ENCODE results near the gene SAT2.

The SAT2 gene

DNA sequence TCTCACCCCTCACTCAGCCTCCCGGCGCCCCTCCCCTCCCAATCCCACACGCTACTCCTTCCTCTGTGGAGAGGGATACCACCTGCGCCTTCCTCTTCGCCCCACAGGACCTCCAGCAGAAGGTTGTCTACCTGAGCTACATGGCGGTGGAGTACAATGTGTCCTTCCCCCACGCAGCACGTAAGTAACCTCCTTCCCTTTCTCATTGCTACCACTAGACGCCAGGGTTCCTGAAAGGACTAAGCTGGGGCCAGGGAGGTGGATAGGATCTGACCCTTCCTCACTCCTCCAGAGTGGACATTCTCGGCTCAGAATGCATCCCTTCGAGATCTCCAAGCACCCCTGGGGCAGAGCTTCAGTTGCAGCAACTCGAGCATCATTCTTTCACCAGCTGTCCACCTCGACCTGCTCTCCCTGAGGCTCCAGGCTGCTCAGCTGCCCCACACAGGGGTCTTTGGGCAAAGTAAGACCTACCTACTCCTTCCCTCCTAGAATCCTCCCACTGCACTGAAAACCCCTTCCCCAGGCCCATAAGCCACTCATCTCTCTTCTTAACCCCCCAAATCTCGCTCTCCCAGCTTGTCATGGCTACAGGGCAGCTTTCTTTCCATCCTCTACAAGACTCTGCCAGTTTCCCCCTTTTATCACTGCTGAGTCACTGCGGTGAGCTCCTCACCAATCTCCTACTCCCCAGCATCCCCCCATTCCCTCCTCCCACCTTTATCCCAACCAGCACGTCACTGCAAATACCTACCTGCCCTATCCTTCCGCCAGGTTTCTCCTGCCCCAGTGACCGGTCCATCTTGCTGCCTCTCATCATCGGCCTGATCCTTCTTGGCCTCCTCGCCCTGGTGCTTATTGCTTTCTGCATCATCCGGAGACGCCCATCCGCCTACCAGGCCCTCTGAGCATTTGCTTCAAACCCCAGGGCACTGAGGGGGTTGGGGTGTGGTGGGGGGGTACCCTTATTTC, 46.7 kb downstream of the SAT2 start:
- in situ Hi-C loops (cut with MboI; ENCODE audit: low sequenced_read_pairs, unreplicated experiment) = no loop called here
- DNase-seq (ENCODE audit: low spot score) = no peak
- TF ChIP-seq, protein P1, sequence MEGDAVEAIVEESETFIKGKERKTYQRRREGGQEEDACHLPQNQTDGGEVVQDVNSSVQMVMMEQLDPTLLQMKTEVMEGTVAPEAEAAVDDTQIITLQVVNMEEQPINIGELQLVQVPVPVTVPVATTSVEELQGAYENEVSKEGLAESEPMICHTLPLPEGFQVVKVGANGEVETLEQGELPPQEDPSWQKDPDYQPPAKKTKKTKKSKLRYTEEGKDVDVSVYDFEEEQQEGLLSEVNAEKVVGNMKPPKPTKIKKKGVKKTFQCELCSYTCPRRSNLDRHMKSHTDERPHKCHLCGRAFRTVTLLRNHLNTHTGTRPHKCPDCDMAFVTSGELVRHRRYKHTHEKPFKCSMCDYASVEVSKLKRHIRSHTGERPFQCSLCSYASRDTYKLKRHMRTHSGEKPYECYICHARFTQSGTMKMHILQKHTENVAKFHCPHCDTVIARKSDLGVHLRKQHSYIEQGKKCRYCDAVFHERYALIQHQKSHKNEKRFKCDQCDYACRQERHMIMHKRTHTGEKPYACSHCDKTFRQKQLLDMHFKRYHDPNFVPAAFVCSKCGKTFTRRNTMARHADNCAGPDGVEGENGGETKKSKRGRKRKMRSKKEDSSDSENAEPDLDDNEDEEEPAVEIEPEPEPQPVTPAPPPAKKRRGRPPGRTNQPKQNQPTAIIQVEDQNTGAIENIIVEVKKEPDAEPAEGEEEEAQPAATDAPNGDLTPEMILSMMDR (IDR thresholded peaks at IDR 0.05; ENCODE audit: borderline replicate concordance, control extremely low read depth, extremely low read depth, insufficient read depth, missing control alignments) = no peak

DNA sequence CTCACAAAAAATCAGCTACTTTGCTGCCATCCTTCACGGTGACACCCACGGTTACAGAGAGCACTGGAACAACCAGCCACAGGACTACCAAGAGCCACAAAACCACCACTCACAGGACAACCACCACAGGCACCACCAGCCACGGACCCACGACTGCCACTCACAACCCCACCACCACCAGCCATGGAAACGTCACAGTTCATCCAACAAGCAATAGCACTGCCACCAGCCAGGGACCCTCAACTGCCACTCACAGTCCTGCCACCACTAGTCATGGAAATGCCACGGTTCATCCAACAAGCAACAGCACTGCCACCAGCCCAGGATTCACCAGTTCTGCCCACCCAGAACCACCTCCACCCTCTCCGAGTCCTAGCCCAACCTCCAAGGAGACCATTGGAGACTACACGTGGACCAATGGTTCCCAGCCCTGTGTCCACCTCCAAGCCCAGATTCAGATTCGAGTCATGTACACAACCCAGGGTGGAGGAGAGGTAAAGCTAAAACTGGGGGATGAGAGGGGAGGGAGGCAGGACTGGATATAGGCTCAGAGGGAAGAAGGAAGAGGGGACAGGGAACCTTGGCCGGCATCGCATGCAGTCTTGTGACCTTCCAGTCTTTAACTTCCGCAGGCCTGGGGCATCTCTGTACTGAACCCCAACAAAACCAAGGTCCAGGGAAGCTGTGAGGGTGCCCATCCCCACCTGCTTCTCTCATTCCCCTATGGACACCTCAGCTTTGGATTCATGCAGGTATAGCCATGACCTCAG, 47.6 kb downstream of the SAT2 start:
- DNase-seq (ENCODE audit: low spot score) = no peak
- in situ Hi-C loops (cut with MboI; ENCODE audit: low sequenced_read_pairs, unreplicated experiment) = no loop called here
- TF ChIP-seq, protein P1 (IDR thresholded peaks at IDR 0.05; ENCODE audit: borderline replicate concordance, control extremely low read depth, extremely low read depth, insufficient read depth, missing control alignments) = no peak

DNA sequence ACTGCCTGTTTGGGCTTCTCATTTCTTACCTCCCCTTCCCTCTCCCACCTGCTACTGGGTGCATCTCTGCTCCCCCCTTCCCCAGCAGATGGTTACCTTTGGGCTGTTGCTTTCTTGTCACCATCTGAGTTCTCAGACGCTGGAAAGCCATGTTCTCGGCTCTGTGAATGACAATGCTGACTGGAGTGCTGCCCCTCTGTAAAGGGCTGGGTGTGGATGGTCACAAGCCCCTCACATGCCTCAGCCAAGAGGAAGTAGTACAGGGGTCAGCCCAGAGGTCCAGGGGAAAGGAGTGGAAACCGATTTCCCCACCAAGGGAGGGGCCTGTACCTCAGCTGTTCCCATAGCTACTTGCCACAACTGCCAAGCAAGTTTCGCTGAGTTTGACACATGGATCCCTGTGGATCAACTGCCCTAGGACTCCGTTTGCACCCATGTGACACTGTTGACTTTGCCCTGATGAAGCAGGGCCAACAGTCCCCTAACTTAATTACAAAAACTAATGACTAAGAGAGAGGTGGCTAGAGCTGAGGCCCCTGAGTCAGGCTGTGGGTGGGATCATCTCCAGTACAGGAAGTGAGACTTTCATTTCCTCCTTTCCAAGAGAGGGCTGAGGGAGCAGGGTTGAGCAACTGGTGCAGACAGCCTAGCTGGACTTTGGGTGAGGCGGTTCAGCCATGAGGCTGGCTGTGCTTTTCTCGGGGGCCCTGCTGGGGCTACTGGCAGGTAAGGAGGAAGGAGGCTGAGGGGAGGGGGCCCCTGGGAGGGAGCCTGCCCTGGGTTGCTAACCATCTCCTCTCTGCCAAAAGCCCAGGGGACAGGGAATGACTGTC, 48.4 kb downstream of the SAT2 start, which contains the start of gene CD68:
TSS of gene CD68 (plus strand) at position 638 of the 833 bp plus-strand sequence. CDS start at position 678, 40 bp downstream.
- TF ChIP-seq, protein P1 (IDR thresholded peaks at IDR 0.05; ENCODE audit: borderline replicate concordance, control extremely low read depth, extremely low read depth, insufficient read depth, missing control alignments) = no peak
- peak; percentile 82 for DNase-seq (ENCODE audit: low spot score)
- in situ Hi-C loops (cut with MboI; ENCODE audit: low sequenced_read_pairs, unreplicated experiment) = no loop called here

DNA sequence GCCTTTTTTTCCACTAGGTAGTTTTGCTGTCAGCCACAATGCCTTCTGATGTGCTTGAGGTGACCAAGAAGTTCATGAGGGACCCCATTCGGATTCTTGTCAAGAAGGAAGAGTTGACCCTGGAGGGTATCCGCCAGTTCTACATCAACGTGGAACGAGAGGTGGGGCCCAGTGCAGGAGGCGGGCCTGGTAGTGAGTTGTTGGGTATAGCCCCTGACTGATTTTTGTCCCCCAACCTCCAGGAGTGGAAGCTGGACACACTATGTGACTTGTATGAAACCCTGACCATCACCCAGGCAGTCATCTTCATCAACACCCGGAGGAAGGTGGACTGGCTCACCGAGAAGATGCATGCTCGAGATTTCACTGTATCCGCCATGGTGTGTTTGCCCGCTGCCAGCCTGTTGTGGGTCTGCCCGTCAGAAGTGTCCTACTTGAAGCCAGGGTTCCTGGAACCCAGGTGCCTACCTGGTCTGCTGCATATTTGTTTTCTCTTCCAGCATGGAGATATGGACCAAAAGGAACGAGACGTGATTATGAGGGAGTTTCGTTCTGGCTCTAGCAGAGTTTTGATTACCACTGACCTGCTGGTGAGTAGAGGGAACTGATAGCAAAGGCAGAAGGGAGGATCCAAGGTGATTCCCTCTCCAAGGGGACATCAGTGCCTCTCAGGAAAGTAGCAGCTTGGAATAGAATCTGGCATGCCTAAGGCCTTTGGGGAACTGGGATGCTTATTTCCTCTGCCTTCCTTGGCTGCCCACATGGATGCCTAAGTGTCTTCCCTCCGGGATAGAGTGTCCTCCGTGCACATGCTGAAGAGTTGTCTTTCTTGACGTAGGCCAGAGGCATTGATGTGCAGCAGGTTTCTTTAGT, 50.1 kb downstream of the SAT2 start:
- DNase-seq (ENCODE audit: low spot score) = no peak
- TF ChIP-seq, protein P1 (IDR thresholded peaks at IDR 0.05; ENCODE audit: borderline replicate concordance, control extremely low read depth, extremely low read depth, insufficient read depth, missing control alignments) = no peak
- in situ Hi-C loops (cut with MboI; ENCODE audit: low sequenced_read_pairs, unreplicated experiment) = no loop called here

DNA sequence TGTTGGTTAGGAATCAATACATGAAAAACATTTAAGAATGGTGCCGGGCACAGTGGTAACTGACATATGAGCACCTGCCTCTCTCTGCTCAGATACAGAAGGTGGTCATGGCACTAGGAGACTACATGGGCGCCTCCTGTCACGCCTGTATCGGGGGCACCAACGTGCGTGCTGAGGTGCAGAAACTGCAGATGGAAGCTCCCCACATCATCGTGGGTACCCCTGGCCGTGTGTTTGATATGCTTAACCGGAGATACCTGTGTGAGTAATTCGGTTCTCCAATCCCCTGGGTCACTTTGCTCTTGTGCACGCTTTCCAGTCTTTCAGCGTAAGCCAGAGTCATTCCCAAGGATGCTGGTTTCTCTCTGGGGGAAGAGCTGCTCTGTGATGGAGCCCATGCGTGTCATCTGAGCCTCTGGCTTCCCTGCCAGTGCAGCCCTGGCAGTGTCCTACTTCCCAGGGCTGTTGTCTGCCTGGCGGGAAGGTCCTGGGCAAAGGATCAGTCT, 51.1 kb downstream of the SAT2 start:
- in situ Hi-C loops (cut with MboI; ENCODE audit: low sequenced_read_pairs, unreplicated experiment) = no loop called here
- TF ChIP-seq, protein P1 (IDR thresholded peaks at IDR 0.05; ENCODE audit: borderline replicate concordance, control extremely low read depth, extremely low read depth, insufficient read depth, missing control alignments) = no peak
- DNase-seq (ENCODE audit: low spot score) = no peak
